ENCODE measurements around the gene XPR1.

Gene XPR1

GRCh38 chr1:180615493-180616290, 16.1 kb upstream of the XPR1 start:
- DNase-seq (ENCODE audit: low read depth) = no peak

- DNase-seq (ENCODE audit: low read depth) = no peak
Observed at GRCh38 chr1:180616439-180616838, 15.4 kb upstream of the XPR1 start.

GRCh38 chr1:180617774-180618395, 13.9 kb upstream of the XPR1 start:
- DNase-seq (ENCODE audit: low read depth) = no peak

GRCh38 chr1:180620581-180620980, 11.2 kb upstream of the XPR1 start:
- no peak for DNase-seq (ENCODE audit: low read depth)

GRCh38 chr1:180622658-180623508, 8.9 kb upstream of the XPR1 start:
- DNase-seq (ENCODE audit: low read depth) = no peak

GRCh38 chr1:180623579-180624347, 8.1 kb upstream of the XPR1 start:
- no peak for DNase-seq (ENCODE audit: low read depth)

GRCh38 chr1:180626711-180627110, 5.1 kb upstream of the XPR1 start:
- no peak for DNase-seq (ENCODE audit: low read depth)

- DNase-seq (ENCODE audit: low read depth) = no peak
Observed at GRCh38 chr1:180627411-180627810, 4.4 kb upstream of the XPR1 start.

- no peak for DNase-seq (ENCODE audit: low read depth)
Observed at GRCh38 chr1:180628646-180629045, 3.2 kb upstream of the XPR1 start.

GRCh38 chr1:180630408-180631193, 1.2 kb upstream of the XPR1 start:
- no peak for DNase-seq (ENCODE audit: low read depth)

- no peak for DNase-seq (ENCODE audit: low read depth)
Observed at GRCh38 chr1:180631194-180631765, 542 bp upstream of the XPR1 start.

- peak; percentile 35 for DNase-seq (ENCODE audit: low read depth)
Observed at GRCh38 chr1:180632326-180633056, 669 bp downstream of the XPR1 start.

GRCh38 chr1:180633057-180634056, 1.5 kb downstream of the XPR1 start:
- no peak for DNase-seq (ENCODE audit: low read depth)

GRCh38 chr1:180636138-180636537, 4.3 kb downstream of the XPR1 start:
- no peak for DNase-seq (ENCODE audit: low read depth)

GRCh38 chr1:180639871-180640270, 8.0 kb downstream of the XPR1 start:
- no peak for DNase-seq (ENCODE audit: low read depth)

- no peak for DNase-seq (ENCODE audit: low read depth)
Observed at GRCh38 chr1:180640531-180640949, 8.7 kb downstream of the XPR1 start.

GRCh38 chr1:180641662-180642061, 9.8 kb downstream of the XPR1 start:
- DNase-seq (ENCODE audit: low read depth) = no peak

GRCh38 chr1:180642781-180643180, 11.0 kb downstream of the XPR1 start:
- no peak for DNase-seq (ENCODE audit: low read depth)

- DNase-seq (ENCODE audit: low read depth) = no peak
Observed at GRCh38 chr1:180643693-180644092, 11.9 kb downstream of the XPR1 start.

All from stimulated activated CD8-positive, alpha-beta memory T cell treated with anti-CD3 and anti-CD28 coated beads, Interleukin-4, amount 100 ng/mL, for 24 hours (primary cell).